GM18520 (cell line): Measurements from ENCODE around the gene GRPEL2.
"Not testable (repeated sequence)": the region's sequence is repeated elsewhere in the genome, so short reads cannot be mapped to it uniquely, and the experiment has no call there.

Experiments used
- ATAC-seq: cut with Tn5 transposase; IDR thresholded peaks from one replicate; pipeline ENCODE4 v1.9.1; 2021; ENCODE audit not compliant: unreplicated experiment

The GRPEL2 gene

GRCh38 chr5:149392718-149393117, 47.4 kb downstream of the GRPEL2 start:
- no peak for ATAC-seq

DNA sequence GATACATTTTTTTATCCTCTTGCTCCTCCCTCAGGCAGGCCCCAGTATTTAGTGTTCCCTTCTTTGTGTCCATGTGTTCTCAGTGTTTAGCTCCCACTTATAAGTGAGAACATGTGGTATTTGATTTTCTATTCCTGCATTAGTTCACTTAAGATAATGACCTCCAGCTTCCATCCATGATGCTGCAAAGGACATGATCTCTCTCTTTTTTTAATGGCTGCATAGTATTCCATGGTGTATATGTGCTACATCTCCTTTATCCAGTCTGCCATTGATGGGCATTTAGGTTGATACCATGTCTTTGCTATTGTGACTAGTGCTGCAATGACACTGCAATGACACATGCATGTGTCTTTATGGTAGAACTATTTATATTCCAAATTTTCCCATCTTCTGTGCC, 49.7 kb downstream of the GRPEL2 start:
- ATAC-seq: not testable (repeated sequence)

DNA sequence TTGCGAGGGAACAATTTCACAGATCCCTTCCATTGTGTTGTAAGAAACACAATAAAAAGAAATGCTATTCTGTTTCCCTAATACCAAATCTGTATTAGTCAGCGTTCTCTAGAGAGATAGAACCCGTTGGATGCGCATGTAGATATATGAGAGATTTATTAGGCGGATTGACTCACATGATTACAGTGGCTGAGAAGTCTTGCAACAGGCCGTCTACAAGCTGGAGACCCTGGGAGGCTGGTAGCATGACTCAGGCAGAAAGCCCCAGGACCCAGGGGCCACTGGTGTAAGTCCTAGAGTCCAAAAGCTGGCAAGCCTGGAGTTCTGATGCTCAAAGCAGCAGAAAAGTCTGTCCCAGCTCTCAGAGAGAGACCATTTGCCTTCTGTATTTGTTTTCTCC, 52.2 kb downstream of the GRPEL2 start:
- ATAC-seq: no peak

DNA sequence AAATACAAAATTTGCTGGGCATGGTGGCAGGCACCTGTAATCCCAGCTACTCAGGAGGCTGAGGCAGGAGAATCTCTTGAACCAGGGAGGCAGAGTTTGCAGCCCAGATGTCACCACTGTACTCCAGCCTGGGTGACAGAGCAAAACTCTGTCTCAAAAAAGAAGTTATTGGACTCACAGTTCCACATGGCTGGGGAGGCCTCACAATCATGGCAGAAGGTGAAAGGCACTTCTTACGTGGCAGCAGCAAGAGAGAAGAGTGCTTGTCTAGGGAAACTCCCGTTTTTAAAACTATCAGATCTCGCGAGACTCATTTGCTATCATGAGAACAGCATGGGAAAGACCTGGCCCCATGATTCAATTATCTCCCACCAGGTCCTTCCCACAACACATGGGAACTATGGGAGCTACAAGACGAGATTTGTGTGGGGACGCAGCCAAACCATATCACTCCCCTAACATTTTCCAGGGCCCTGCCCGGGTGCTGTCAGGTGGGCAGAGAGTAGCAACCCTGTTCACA, 53.5 kb downstream of the GRPEL2 start:
- not testable (repeated sequence) for ATAC-seq

DNA sequence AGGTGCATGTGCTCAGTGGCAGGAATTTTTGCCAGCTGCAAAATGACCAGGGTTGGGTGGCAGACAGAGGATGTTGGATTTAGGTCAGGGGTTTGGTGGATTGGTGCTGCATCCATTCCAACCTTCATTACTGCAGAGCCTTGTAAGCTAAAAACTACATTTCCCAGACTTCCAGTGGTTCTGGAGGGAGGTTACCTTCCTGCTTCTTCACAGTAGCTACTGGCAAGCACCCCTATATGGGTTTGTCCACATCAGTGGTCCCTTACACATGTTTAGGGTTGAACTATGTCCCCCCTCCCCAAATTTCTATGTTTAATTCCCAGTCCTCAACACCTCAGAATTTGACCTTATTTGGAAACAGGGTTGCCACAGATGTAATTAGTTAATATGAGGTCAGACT, 54.5 kb downstream of the GRPEL2 start:
- no peak for ATAC-seq

GRCh38 chr5:149400304-149400703, 55.0 kb downstream of the GRPEL2 start:
- no peak for ATAC-seq

DNA sequence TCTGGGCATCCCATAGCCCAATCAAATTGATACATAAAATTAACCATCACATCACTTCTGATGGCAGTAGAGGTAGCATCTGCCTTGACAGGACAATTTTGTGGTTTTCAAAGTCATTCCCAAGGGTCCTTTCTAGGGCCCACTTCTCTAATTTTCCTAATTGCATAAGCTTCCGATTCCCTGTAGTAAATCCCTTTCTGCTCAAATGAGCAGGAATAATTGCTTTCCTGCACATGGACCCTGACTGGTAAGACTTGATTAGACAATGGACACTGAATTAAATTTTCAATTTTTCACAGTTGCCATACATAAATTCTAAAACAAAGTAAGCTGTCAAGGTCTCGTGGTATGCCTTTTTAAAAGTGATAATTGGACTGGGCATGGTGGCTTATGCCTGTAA, 55.8 kb downstream of the GRPEL2 start:
- no peak for ATAC-seq

GRCh38 chr5:149402291-149402690, 57.0 kb downstream of the GRPEL2 start:
- no peak for ATAC-seq
